ENCODE measurements around the gene GPR161. TPM values are rescaled to one million over a fixed set of nuclear protein-coding genes. Genes with fewer than 3 reads are reported as not detected.
A peak's percentile ranks its signal among the peaks of the same experiment; 100 is the strongest.

GPR161 gene
- total and polyA plus RNA-seq, 2 of the 13 experiments (the other 11 are each of a cell fraction or from before 2014, with no cell fraction given) = 0.13 to 0.35 TPM

DNA sequence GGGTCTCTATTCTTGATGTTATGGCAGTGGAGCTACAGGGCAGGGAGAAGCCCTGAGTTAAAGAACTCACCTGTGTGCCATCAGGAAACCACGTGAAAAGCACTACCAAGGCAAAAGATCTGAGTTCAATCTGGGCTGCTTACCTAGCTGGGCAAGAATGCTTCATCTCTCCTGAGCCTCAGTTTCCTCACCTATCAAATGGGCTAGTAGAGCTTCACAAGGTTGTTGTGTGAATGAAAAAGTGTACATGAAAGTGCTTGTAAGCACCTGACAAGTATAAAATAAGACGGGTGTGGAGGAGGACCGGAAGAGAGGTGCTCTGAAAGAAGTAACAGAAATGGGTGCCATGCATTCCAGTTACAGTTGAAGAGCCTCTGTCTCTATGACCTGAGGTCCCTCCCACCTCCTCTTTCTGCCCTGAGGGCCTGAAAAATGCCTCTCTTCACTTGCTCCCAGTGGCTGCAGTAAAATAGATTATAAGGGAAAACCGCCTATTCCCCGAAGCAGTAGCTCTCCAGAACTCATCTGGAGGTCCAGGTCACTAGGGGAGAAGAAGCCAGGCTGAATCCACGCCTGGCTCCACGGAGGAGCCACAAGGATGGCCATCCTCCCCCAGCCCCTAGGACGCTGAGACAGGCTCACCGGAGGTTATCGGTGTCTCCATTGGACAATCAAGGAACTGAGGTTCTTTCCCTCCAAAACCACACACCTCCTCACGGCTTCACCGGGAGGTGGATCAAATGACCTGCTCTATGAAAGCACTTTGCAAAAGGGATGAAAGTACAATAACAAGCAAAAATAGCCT, 1.4 kb downstream of the GPR161 start:
- Histone ChIP-seq H3K9me3 (ENCODE audit: low read length) (no peaks in the 10 kb centered on the region), H3K36me3 (replicated peaks in 1 of 2; ENCODE audit: control insufficient read depth in 1 of 2, insufficient read depth in 2 of 2, low read length in 2 of 2) (no peaks in the 10 kb centered on the region), H3K4me1 (ENCODE audit: insufficient read depth, low read length) (peaks cover 16% of the 10 kb centered on the region), H3K79me2 (ENCODE audit: insufficient read depth, low read length) (no peaks in the 10 kb centered on the region), H2AFZ (ENCODE audit: low read length) (no peak overlapping the region), H4K20me1 (ENCODE audit: insufficient read depth, low read length) (no peaks in the 10 kb centered on the region), H3K27ac (ENCODE audit: extremely low read length, insufficient read depth, low read length) (no peak overlapping the region), H3K4me2 (ENCODE audit: low read depth, low read length) (peak overlapping the region; percentile 83), H3K4me3 (replicated peaks in 1 of 3; ENCODE audit: insufficient read depth in 1 of 3, low read depth in 2 of 3, low read length in 3 of 3) (peak overlapping the region in 1 of 3 experiments; percentile 71; a peak in 1 of 6 replicates), H3K9ac (ENCODE audit: insufficient read depth, low read depth, low read length) (no peak overlapping the region), H3K27me3 (ENCODE audit: control insufficient read depth in 1 of 2, insufficient read depth in 2 of 2, low read length in 2 of 2) (peaks cover 0 to 34% of the 10 kb centered on the region in 2 experiments; a peak in 4 of 5 replicates)
- no peak for DNase-seq (ENCODE audit: low spot score)
- ChIA-PET CTCF (ENCODE audit: low intra/inter-chr PET ratio, low total read pairs) (no interaction called here), POLR2A (no interaction called here)
- in situ Hi-C loops (cut with HindIII; ENCODE audit: extremely low pct_ligation_motif_present, low pct_unique_long_range_greater_than_20kb) (no loop called here), intact Hi-C loops (cut with micrococcal nuclease; ENCODE audit: unreplicated experiment) (no loop called here)
- WGBS (ENCODE audit: low lambda C conversion rate) = 19% methylated on average over 10 of the region's 12 CpGs
- no peak for FAIRE-seq
- no TSS peak for BruUV-seq (replicated peaks)
- TF ChIP-seq ZFP90 (CRISPR knock-in tag; IDR thresholded peaks at IDR 0.05; ENCODE audit: borderline replicate concordance) = no peak
- peak; percentile 63 for TF ChIP-seq ZNF629 (CRISPR knock-in tag; conservative IDR thresholded peaks at IDR 0.05)
- ATAC-seq = peak; percentile 19; the same call in 1 of the 3 replicates

DNA sequence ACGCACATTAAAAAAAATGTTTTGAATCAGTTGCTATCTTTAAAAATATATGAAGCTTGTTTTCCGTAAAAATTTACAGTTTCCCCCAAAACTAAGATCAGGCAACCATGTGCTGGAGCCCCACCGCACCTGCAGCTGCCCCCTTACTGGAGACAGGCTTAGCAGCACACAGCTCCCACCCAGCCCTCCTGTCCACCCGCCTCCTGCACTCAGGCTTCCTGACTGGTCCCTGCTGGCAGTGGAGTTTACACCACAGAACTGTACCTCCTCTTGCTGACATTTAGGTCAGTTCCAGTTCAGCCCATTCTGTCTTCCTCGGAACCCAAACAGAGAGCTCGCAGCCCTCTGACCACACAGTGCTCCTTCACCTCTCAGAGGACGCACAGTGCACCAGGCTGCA, 2.1 kb downstream of the GPR161 start:
- Histone ChIP-seq H4K20me1 (ENCODE audit: insufficient read depth, low read length) (no peaks in the 10 kb centered on the region), H3K4me3 (replicated peaks in 1 of 3; ENCODE audit: insufficient read depth in 1 of 3, low read depth in 2 of 3, low read length in 3 of 3) (no peak overlapping the region), H3K27me3 (ENCODE audit: control insufficient read depth in 1 of 2, insufficient read depth in 2 of 2, low read length in 2 of 2) (peaks cover 0 to 34% of the 10 kb centered on the region in 2 experiments; a peak in 4 of 5 replicates), H3K27ac (ENCODE audit: extremely low read length, insufficient read depth, low read length) (no peak overlapping the region), H3K9me3 (ENCODE audit: low read length) (no peaks in the 10 kb centered on the region), H3K36me3 (replicated peaks in 1 of 2; ENCODE audit: control insufficient read depth in 1 of 2, insufficient read depth in 2 of 2, low read length in 2 of 2) (no peaks in the 10 kb centered on the region), H3K4me2 (ENCODE audit: low read depth, low read length) (no peak overlapping the region), H2AFZ (ENCODE audit: low read length) (no peak overlapping the region), H3K9ac (ENCODE audit: insufficient read depth, low read depth, low read length) (no peak overlapping the region), H3K4me1 (ENCODE audit: insufficient read depth, low read length) (peaks cover 16% of the 10 kb centered on the region), H3K79me2 (ENCODE audit: insufficient read depth, low read length) (no peaks in the 10 kb centered on the region)
- DNase-seq (ENCODE audit: low spot score) (no peak), FAIRE-seq (no peak), ATAC-seq (no peak)
- intact Hi-C loops (cut with micrococcal nuclease; ENCODE audit: unreplicated experiment) = no loop called here
- ChIA-PET CTCF (ENCODE audit: low intra/inter-chr PET ratio, low total read pairs) (no interaction called here), POLR2A (no interaction called here)
- WGBS (ENCODE audit: low lambda C conversion rate) = 53% methylated on average over 4 of the region's 7 CpGs
- no TSS peak for BruUV-seq (replicated peaks)
- in situ Hi-C loops (cut with HindIII; ENCODE audit: extremely low pct_ligation_motif_present, low pct_unique_long_range_greater_than_20kb) = no loop called here
- TF ChIP-seq POLR2AphosphoS5 (IDR thresholded peaks at IDR 0.05; ENCODE audit: low read depth, low read length) (no peak), ZNF766 (CRISPR knock-in tag; IDR thresholded peaks at IDR 0.05; ENCODE audit: borderline replicate concordance) (no peak), ZFY (CRISPR knock-in tag; IDR thresholded peaks at IDR 0.05) (no peak), SIX1 (CRISPR knock-in tag; IDR thresholded peaks at IDR 0.05; ENCODE audit: borderline replicate concordance) (no peak), ZNF549 (CRISPR knock-in tag; IDR thresholded peaks at IDR 0.05) (no peak)
- TF ChIP-seq, protein P1, sequence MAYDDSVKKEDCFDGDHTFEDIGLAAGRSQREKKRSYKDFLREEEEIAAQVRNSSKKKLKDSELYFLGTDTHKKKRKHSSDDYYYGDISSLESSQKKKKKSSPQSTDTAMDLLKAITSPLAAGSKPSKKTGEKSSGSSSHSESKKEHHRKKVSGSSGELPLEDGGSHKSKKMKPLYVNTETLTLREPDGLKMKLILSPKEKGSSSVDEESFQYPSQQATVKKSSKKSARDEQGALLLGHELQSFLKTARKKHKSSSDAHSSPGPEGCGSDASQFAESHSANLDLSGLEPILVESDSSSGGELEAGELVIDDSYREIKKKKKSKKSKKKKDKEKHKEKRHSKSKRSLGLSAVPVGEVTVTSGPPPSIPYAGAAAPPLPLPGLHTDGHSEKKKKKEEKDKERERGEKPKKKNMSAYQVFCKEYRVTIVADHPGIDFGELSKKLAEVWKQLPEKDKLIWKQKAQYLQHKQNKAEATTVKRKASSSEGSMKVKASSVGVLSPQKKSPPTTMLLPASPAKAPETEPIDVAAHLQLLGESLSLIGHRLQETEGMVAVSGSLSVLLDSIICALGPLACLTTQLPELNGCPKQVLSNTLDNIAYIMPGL (CRISPR knock-in tag; IDR thresholded peaks at IDR 0.05; ENCODE audit: borderline replicate concordance in 1 of 2, low read depth in 1 of 2) = no peak
- TF ChIP-seq, protein P2, sequence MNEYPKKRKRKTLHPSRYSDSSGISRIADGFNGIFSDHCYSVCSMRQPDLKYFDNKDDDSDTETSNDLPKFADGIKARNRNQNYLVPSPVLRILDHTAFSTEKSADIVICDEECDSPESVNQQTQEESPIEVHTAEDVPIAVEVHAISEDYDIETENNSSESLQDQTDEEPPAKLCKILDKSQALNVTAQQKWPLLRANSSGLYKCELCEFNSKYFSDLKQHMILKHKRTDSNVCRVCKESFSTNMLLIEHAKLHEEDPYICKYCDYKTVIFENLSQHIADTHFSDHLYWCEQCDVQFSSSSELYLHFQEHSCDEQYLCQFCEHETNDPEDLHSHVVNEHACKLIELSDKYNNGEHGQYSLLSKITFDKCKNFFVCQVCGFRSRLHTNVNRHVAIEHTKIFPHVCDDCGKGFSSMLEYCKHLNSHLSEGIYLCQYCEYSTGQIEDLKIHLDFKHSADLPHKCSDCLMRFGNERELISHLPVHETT (CRISPR knock-in tag; conservative IDR thresholded peaks at IDR 0.05) = no peak
- TF ChIP-seq, protein P3, sequence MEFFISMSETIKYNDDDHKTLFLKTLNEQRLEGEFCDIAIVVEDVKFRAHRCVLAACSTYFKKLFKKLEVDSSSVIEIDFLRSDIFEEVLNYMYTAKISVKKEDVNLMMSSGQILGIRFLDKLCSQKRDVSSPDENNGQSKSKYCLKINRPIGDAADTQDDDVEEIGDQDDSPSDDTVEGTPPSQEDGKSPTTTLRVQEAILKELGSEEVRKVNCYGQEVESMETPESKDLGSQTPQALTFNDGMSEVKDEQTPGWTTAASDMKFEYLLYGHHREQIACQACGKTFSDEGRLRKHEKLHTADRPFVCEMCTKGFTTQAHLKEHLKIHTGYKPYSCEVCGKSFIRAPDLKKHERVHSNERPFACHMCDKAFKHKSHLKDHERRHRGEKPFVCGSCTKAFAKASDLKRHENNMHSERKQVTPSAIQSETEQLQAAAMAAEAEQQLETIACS (CRISPR knock-in tag; IDR thresholded peaks at IDR 0.05) = no peak
- TF ChIP-seq, protein P4, sequence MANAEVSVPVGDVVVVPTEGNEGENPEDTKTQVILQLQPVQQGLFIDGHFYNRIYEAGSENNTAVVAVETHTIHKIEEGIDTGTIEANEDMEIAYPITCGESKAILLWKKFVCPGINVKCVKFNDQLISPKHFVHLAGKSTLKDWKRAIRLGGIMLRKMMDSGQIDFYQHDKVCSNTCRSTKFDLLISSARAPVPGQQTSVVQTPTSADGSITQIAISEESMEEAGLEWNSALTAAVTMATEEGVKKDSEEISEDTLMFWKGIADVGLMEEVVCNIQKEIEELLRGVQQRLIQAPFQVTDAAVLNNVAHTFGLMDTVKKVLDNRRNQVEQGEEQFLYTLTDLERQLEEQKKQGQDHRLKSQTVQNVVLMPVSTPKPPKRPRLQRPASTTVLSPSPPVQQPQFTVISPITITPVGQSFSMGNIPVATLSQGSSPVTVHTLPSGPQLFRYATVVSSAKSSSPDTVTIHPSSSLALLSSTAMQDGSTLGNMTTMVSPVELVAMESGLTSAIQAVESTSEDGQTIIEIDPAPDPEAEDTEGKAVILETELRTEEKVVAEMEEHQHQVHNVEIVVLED (CRISPR knock-in tag; IDR thresholded peaks at IDR 0.05; ENCODE audit: borderline replicate concordance) = no peak
